Bone marrow (tissue), 2 donors: ENCODE measurements around the gene GRID1.

Experiments used
- DNase-seq, 2 donors: peaks; one replicate each; lab custom pipeline; 2025; lab: John Stamatoyannopoulos, UW

Gene GRID1

DNA sequence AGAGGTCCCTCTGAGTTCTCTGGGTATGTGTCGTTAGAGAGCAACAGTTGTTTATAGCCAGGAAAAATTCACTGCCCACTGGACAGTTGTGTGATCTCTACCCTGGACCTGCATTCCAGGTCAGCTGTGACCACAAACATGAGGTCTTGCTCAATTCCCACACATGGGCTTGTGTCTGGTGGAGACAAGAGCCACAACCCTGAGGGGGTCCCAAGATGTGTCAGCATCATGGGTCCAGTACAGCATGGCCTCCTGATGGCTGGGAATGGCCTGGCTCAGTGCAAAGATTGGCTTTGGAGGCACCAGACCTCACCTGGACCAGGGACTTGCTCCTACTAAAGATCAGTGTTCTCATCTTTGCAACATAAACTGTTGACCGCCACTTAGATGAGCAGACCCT is 751.6 kb downstream of the GRID1 start:
- DNase-seq, result no peak

DNA sequence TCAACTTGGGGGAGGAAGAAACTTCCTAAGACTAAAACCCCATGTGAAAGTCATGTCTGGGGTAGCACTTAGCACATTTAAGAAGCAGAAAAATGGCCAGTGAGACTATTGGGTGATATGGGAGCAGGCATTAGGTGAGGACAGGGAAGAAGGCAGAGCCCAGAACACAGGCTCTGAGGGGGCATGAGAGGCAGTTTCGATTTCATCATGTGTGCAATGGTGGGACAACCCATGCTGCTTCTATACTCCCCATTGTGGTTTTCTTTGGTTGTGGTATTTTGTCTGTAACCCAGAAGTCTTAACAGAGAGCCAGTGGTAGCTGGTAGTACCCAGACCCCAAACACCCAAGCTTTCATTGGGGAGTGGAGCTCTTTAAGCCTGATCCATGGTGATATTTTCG is 752.0 kb downstream of the GRID1 start:
- no peak for DNase-seq

DNA sequence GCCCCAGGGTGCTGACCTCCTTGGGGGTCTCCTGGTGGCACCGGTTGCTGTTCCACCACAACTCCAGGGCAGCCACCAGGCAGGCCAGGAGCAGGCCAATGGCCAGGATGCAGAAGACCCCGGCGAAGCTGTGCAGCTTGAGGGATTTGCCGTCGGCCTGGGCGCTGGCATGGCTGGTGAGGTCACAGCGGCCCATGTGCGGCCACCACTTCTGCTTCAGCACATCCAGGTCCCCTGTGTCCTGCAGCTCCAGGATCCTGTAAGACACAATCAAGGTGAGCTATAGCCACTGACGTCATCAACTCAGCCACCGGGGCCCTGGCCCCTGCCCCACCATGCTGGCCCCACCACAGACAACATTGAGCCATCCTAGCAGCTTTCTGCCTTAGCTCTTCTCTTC is 753.2 kb downstream of the GRID1 start:
- no peak for DNase-seq

DNA sequence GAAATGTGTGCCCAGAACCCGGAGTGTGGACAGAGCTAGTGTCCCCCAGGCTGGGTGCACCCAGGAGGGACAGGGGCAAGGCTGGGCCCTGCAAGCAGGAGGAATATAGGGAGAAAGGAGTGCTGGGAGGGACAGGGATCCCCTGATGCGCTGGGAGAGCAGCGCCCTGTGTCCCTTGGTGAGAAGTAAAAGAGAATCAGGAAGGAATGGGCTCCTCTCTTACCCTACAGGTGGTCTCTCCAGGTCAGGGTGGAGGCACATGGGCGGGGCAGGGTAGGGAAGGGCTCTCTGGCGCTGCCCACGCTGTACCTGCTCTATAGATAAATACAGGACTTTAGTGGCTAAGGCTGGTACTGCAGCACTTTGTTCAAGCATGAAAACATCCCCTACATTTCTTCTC is 753.8 kb downstream of the GRID1 start:
- DNase-seq, result no peak

DNA sequence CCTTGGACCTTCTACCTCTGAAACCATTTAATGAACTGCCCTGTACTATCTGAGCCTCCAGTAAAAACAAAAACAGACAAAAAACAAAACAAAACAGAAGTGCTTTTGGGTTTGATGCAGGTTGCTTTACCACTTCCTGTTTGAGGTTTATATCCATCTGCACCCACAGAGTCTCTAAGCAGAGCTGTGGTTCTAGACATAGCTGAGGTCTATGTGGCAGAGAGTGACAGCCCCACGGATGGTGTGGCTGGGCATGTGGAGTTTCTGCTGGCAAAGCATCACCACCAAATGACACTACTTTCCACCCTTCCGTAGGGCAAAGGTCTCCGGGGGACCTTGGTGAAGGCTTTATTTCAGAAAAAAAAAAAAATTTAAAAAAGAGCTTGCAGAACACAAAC is 754.2 kb downstream of the GRID1 start:
- no peak for DNase-seq

DNA sequence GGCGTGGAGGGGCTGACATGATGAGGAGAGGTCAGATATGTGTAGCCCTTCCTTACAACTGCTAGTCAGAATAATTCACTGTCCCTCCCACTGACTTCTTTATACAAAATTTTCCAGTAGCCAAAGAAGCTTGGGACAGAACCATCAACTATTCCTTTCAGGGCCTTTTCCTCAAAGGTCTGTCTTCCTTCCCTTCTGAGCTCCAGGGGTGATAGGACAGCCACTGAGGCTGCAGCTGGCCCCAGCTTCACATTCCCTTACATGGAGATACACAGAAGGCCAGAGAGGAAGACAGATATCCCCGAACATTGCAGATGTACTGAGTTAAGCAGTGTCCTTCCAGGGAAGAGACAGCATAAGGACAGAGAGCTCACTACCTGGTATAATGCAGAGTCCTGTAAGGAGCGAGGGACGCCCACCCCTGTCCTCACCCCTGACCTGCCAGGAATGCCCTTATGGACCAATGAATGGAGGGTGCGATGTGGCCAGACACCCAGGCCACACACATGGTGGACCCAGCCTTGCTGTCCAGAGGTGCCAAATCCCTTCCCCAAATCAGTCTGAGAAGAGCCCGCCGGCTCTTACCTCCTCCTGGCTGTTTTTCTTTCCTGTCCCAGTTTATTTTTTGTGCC is 754.7 kb downstream of the GRID1 start:
- DNase-seq, result no peak

DNA sequence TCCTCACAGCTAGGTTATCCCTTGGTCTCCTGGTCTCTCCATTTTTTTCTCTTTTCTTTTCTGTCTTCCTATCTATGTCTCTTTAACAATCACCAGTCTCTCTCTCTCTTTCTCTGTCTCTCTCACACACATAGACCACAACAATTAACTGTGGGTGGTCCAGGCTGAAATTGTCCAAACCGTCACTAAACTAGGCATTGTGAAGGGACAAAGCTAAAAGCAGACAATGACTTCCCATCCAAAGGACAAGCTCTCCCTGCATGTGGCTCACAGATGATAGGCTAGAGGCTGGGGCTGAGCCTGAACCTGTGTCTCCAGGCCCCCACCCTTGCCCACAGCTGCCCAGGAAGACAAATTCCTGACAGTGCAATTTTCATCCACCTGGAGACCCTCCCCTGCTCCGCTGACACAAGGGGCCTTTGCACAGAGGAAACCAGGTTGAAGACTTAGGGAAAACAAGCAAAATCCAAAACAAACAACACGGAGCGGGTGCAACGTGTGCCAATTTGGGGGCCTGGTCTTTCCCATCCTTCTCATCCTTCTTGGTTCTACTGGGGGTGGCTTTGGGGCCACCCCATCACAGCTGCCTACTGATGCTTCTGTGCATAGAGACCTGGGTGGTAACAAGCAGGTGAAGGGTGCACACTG is 755.4 kb downstream of the GRID1 start:
- DNase-seq, result no peak

DNA sequence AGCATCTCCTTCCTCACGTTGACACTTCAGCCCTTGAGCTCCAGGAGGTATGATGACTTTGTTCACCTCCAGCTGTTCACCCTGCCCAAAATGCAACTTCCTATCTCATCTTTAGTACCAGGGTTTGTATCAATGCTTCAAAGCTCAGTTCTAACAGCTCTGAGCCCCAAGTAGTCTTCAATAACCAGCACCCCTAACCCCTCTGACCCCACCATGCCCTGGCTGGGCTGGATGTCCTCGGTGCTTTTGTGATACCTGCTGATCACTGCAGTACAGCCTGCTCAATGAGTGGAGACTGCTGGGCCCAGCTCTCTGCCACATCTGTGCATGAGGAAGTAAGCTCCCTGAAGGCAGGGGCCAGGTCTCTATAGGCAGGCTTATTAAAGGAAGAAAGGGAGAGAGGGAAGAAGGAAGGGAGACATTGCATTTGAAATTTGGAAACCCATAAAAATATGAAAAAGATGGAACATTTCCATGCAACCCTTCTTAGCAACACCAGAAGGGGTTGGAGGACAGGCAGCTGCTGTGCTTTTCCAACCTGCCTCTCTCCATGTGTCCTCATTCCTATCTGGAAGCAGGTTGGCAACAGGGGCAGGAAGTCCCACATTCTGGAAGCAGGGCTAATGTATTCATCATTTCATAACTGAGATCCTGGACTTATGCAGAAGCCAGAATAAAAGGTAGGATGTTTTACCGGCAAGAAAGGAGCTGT is 756.1 kb downstream of the GRID1 start:
- no peak for DNase-seq

DNA sequence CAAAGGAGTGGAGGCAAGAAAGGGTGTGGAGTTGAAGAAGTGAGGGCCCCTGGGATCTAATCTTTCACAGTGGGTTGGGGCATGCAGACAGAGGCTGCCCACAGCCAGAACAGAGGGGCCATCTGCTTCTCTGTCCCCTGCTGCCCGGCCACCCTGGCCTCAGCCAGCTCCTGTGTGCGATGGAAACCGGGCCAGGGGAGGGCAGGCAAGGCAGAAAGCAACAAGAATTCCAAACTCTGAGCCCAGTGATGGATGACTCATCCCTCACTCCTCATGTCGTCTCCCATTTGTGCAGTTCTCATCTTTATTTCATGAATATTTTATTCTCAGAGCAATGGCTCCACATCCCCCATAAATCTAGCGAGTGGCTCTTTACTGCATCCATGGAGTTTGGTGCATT is 757.1 kb downstream of the GRID1 start:
- DNase-seq, result no peak

DNA sequence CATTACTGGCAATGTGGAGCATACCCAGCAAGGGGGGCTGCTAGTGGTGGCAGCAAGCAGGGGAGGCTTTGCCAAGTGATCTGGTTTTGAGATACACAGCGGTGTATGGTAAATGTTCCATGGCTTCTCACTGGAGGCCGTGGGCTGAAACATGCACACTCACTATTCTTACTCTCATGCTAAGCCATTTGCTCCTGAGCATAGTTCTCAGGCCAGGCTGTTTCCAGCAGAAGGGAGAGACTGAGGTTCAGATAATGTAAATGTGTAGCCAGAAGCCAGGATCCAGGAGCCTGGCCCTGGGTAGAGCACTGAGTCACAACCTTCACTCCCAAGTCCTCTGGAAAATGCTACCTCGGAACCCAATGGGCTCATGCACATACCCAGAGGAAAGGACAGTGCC is 757.9 kb downstream of the GRID1 start:
- no peak for DNase-seq

DNA sequence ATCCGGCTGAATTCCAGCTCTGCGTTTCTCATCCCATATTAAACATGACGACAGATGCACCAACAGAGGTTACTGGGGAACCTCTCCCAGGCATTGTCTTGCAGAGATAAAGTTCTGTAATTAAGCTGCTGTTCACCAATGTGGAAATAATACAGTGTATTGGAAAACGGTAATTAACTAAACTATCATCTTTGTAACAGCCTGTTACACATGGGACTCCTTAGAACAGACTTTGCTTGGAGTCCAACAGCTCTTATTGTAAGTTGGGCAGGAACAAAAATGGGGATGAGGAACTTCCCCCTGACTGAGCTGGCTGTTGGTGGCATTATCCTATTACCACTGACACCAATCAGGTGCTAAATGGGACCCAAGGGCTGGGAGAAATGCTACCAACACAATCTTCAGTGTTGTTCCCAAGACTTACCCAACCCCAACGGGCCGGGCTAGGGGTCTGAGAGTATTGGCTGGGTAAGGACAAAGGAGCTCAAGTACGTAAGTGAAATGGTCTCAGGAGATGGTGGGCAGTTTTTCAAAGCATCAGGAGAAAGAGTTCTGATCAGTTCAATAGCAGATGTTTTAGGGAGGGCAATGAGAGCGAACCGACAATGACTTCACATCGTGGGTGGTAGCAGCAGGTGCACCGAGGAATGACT is 759.4 kb downstream of the GRID1 start:
- DNase-seq, result no peak

DNA sequence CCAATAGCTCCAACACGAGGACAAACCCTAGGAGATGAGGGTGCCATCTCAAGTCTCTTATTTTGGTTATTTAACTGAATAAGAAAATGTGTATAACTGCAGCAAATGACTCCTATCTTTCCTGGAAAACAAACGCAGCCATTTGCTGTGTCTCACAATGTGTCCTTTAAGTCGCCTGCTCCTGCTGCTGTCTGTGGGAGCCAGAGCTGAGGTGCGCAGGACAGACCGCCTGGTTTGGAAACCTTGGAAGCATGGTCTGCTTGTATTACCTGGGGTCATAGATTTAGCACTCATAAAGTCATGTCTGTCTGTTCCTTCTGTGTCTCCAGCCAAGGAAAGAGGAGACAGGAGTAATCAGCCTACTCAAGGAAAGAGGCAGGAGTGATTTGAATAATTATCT is 760.2 kb downstream of the GRID1 start:
- DNase-seq, result no peak

DNA sequence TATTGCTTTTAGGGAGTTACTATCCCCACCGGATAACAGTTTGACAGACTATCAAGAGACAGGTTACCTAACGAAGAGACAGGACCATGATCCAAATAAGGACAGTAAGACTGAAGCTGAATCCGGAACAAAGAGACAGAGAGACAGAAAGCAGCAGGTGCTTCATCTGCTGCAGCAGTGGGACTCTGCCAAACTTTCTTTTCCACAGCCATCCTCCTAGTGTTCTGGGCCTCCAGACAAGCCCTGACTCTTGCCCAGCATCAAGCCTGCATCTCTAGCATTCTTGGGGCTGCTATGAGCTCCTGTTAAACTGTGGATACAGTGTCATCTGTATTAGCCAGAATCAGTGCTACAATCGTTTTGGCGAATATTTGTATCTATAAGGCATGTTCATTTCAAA is 761.7 kb downstream of the GRID1 start:
- DNase-seq, result no peak

DNA sequence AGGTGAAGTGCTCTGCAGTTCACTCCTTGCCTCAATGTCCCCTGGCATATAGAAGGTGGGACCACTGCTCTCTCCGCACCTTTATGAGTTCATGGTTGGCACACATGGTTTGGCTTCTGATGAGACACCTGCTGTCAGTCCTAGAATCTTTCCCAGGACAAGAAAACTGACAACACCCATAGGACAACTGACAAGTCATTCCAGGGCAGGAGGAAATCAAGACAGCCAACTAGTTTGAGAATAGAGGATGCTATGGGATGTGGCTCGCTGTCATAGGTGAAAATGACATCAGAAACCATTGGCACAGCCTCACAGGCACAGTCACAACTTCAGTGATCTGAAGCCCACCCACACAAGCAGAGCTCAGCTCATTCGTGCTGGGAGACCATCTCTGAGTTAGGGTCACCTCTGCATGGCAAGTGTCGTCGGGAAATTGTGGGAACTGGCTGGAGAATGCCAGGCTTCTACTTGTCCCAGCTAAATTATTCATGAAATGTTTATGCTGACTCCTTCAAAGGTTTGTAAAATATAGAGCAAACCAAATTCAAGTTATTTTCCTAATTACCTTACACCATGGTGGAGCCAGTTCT is 762.4 kb downstream of the GRID1 start:
- no peak for DNase-seq

DNA sequence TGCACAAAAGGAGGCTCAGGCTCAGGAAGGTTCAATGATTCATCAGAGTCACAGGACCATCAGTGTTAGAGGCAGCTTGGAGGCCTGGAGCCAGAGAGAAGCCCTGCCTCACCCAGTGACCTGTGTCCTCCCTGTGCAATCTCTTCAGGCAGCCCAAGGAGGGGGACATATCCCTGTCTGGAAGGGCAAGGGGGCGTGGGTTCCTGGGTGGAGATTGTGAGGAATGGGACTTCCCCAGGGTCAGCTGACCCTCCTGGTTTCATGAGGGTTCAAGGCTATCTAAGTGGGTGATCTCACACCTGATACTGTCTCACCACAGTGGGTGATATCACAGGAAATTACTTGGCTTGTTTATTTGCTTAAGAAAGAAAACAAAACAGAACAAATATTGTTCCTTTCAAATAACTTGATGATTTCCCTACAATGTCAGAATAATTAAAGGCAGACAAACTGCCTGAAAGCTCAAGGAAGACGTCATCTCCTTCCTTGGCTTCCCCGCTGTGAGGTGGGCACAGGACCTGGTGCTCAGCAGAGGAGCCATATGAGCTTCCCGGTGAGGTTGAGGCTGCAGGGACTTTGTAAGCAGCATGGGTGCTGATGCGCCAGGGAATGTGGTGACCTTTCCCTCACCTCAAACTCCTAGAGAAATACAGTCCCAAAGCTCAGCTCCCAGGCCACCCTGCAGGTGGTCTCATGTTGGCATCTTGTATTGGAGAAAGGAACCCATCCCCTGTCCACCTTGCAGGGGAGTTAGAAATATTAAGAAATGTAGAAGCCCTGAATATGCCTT is 763.2 kb downstream of the GRID1 start:
- no peak for DNase-seq

DNA sequence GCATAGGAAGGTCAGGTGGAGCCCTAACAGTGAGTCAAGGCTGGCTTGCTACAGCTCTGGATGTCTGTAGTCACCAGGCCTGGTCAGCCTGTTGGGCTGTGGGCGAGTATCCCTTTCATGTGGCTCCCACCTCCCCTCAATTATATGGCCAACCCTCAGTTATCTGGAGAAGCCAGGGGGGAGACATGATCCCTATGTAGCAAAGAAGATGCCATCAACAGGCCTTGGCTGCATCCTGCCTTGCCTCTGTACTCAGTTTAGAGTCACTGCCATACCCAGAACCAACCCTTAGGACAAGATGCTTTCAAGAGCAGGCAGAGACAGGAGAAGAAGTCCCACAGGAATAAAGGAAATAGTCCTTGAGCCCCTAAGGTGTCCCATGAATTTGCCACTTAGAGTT is 763.9 kb downstream of the GRID1 start:
- no peak for DNase-seq

DNA sequence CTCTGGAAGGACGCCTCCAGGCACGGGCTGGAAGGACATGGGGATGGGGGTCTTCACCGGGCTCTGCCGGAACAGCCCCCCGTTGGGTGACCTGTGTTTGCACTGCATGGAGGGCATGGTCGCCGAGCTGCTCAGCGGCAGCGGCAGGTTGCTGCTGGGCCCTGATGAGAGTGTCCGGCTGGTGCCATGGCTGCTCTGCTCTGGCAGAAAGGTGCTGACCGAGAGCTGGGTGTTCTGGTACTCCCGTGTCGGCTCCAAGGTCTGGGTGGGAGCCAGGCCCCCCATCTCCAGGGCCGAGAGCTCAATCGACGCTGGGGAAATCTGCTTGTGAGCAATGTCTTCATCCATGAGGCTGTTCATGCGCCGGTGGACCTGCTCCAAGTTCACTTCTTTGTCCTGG is 764.3 kb downstream of the GRID1 start:
- no peak for DNase-seq

DNA sequence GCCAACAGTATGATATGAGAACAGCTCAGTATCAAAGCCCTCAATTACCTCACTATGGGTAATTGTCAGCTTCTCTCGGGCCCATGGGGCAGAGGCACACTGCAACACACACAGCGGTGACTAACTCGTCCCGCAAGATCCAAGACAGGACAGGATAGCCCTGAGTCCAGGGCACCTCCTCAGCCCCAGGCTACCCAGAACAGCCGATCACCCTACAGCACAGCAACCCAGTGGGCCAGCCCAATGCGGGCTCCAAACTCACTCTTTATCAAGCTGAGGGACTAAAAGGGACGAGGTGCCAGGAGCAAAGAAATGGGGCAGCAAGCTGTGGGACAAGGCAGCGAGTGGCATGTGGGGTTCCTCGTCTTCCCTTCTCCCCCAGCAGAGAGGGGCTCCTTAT is 765.1 kb downstream of the GRID1 start:
- no peak for DNase-seq

DNA sequence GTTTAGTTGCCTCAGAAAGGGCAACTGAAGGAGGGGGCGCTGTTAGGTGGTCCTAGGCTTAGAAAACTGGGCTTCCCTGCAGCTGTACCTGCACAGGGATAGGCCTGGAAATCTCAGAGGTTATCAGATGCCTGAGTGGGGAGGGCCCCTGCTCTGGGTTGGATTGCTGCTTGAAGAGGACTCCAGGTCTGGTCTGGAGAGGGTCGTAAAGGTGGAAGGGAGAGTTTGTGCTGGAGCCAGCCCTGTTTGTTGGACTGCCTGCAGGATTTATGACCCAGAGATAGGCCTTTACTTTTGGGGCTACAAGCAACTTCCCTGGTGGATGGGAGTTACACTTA is 765.9 kb downstream of the GRID1 start:
- no peak for DNase-seq

DNA sequence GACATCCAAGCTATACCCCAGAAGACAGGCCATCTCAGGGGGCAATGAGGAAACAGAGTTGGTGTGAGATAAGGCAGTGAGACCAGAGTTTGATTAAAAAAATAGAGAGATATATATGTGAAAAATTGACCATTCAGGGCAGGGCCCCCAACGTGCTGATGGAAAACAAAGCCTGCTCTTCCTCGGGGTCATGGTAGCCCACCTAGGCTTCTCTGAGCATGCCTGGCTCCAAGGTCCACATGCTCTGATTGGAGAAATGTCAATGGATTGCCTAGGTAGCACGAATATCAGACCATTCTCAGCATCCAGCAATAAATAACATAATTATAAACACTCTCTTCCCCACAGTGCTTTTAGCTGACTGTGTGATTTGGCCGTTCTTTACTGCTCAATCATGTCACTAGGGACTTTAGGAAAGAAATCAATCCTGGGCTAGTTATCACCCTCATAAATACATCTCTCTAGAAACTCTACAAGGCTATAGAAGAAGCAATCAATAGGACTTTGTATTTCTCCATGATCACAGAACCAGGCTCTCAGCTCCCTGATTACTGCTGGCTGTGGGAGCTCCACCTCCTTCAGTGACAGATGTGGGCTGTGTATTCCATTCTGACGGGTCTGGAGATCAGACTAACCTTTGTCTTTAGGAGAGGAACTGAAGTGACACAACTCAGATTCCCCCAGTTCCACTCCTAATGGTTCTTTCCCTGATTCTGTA is 766.4 kb downstream of the GRID1 start:
- DNase-seq, result no peak

DNA sequence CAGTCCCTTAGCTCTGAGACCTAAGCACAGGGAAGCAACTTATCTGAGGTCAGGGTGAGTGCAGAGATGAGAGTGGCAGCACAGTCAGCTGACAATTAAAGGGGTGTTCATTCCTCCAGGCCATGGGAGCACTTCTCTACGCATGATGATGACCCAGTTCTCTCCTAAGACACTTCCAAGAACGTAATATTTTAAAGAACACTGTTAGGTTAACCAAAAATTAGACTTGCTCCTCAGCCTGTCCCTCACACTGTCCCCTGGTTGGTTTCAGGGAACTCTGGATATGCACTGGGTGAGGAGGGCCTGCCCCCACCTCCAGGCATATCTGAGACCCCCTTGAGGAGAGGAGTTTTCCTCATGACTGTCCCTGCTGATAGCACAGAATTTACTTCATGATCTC is 767.5 kb downstream of the GRID1 start:
- no peak for DNase-seq
